Muscle of back (tissue), 11 donors: ENCODE results near the gene SPI1. TPM values are rescaled to one million over a fixed set of nuclear protein-coding genes. Genes with fewer than 3 reads are reported as not detected.

Experiments used
- DNase-seq, 3 donors: peaks; one replicate each; pipeline versions ENCODE4 v3.0.0 to v3.0.0-alpha.2; 2013
- polyA plus RNA-seq, 10 donors: library from polyadenylated mRNA; unstranded; fragments of 120-200 nt; gene quantifications; one replicate each; pipeline ENCODE4 v1.2.1, GENCODE V29; 2013; ENCODE audit not compliant: insufficient read length in 10 of 10

The SPI1 gene
- polyA plus RNA-seq, 10 donors, result 4.4 to 8.0 (median 5.4) TPM

GRCh38 chr11:47359586-47359985 lies 18.8 kb downstream of the SPI1 start:
- no peak for DNase-seq

DNA sequence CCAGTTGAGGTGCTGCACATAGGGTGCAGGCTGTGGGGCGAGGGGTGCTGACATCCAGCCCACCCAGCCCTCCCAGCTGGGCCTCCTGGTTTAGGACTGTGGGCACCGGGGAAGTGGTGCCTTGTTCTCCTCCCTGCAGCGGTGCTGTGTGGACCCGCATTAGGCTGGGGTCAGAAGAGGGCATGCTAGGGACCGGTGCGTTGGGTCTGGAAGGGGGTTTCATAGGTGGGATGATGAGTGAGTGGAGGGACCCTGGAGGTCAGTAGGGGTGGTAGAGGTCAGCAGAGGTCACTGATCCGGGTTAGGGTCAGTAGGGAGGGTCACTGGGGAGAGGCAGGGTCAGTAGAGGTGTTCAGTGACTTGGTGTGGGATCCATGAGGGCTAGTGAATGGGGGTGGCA lies 19.2 kb downstream of the SPI1 start:
- DNase-seq, result no peak

DNA sequence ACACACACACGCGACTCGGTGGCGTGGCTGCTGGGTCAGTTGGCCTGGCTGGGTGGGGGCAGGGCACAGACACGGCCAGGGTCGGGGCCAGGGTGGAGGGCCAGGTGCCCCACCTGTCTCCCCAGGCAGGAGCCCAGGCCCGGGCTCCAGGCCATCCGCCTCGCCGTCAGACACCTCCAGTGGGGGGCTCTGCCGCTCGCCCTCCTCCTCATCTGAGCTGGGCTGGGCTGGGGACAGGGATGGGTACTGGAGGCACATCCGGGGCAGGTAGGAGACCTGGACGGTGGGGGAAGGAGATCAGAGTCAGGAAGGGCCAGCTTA lies 19.7 kb downstream of the SPI1 start:
- DNase-seq, result no peak

DNA sequence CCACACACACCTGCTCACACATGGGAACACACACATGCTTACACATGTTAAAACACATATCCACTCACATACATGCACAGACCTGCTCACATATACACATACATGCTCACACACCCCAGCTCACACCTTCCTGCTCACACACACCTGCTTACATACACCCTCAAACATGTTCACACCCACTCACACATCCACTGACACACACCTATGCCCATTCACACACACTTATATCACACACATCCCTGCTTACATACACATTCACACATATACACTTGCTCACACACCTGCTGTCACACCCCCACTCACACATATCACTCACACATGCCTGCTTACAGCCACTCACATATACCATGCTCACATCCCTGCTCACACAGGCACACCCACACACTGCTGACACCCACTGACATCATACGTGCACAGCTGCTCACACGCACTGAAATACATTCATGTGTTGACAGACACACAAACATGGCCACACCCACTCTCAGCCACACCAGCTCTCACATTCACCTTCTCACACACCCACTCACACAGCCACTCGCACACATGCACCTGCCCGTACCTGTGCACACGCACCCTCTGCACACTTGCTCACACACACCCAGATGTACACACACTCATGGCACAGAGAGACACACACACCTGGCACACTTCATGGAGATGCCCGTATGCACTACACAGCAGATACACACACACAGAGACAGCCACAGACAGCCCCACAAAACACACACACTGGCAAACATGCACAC lies 20.2 kb downstream of the SPI1 start:
- DNase-seq, result no peak

DNA sequence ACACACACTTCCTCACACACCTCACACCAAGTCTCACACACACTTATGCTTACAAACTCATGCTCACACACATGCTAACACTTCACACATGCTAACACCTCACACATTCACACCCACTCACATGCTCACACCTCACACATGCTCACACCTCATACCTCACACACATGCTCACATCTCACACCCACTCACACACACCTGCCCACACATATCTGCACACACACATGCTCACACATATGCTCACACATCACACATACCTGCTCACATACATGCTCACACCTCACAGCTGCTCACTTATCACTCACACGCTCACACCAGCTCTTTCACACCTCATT lies 21.4 kb downstream of the SPI1 start:
- DNase-seq, result no peak

DNA sequence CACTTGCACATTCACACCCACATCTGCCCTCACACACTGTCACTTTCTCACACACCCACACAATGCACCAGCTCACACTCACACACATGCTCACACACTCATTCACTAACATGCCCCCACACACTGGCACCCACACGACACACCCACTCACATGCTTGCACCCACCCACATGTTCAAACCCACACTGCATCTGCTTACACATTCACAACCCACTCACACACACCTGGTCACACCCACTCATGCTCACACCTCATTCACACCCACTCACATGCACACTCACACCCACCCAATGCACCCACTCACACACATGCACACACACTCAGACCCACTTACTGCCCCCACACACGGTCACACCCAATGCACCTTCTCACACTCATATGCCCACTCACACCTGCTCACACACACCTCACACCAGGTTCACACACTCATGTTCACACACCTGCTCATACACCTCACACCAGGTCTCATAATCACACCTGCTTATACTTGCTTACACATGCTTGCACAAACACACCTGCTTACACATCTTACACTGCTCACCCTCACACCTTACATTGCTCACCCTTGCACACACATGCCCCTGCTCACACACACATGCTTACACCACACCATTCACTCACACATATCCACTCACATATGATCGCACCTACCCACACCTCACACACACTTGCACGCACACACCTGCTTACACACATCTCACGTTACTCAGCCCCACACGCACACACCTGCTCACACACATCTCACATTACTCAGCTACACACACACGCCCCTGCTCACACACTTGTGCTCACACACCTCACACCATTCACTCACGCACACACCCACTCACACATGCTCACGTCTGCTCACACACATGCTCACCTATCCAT lies 22.0 kb downstream of the SPI1 start:
- DNase-seq, result no peak

DNA sequence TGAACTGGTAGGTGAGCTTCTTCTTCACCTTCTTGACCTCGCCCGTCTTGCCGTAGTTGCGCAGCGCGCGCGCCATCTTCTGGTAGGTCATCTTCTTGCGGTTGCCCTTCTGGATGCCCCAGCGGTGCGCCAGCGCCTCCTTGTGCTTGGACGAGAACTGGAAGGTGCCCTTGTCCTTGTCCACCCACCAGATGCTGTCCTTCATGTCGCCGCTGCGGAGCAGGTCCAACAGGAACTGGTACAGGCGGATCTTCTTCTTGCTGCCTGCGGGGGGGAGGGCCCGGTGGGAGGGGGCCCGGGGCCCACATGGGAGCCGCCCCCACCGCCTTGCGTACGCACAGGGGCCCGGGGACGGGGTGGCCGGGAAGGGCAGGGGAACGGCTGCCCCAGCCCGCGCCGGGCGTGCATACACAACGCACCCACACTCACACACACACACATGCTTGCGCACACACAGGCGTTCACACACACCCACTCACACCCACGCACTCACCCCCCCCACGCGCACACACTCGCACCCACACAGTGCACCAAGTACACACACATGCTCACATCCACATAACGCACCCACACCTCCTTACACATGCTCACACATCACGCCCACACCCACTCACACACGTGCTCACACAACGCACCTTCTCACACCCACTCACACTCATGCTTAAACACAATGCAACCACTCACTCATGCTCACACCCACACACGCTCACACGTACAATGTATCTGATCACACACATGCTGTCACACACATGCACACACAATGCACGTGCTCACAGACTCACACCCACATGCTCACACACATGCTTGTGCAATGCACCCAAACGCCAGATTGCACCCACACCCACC lies 22.8 kb downstream of the SPI1 start:
- peak; percentile 84 to 93 (median 91) for DNase-seq

GRCh38 chr11:47354913-47355282 lies 23.4 kb downstream of the SPI1 start:
- peak in 1 of 3 donors; percentile 25 for DNase-seq

- DNase-seq, result no peak
Measured at GRCh38 chr11:47353978-47354774, 24.2 kb downstream of the SPI1 start.

DNA sequence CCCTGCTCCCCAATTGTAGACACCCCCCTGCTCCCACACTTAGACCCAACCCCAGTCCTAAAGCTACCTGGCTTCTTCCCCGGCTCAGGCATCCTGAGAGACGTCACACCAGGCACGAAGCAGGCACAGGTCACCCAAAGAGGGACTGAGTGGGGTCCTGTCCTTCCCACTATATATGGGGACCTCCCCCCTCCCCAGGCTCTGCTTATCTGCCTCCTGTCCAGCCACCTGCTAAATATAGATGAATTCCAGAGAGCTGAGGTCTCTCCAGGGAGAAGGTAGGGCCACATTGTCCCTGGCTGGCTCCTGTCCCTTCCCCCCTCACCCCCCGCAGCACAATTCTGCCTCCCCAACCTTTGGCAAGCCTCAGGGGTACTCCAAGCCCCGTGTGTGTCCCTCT lies 25.8 kb downstream of the SPI1 start, which contains the start of gene MYBPC3:
Gene MYBPC3, minus strand, starts transcription at position 147 of the 400 bp plus-strand sequence. Its CDS starts 55 bp downstream, at position 92.
- no peak for DNase-seq

DNA sequence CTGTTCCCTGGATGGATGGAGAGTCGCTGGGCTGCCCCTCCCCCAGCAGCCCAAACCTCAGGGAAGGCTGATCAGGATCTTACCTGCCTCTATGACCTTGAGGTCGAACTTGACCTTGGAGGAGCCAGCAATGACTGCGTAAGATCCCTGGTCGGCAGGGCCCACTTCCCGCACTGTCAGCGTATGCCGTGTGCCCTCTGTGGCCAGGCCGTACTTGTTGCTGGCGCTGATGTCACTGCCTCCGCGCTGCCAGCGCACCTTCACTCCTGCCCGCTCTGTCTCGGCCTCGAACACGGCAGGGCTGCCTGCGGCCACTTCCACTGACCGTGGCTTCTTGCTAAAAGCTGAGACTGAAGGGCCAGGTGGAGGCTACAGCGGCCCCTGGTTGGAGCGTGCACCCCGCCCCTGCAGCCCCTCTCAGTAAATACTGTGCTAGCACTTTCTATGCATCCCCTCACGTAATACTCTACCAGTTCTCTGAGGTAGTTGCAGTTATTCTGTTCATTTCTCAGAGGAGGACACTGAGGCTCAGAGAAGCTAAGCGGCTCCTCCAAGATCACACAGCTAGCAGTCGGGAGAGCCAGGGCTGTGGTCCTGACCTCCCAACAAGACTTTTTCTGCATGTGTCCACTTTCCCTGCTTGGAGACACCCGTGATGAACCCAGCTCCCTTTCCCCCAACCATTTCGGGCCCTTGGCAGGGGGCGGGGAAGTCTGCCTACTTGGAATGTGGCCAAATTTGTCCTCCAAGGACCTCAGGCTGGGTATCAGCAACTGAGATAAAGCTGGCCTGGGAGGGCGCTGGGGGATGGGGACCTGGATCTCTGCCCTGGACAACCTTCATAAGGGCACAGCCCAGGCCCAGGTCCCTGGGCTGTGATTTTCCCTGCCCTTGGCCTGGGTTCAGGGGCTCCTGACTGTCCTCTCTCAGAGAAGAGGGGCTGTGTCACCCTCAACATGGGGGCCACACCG lies 26.9 kb downstream of the SPI1 start:
- no peak for DNase-seq

DNA sequence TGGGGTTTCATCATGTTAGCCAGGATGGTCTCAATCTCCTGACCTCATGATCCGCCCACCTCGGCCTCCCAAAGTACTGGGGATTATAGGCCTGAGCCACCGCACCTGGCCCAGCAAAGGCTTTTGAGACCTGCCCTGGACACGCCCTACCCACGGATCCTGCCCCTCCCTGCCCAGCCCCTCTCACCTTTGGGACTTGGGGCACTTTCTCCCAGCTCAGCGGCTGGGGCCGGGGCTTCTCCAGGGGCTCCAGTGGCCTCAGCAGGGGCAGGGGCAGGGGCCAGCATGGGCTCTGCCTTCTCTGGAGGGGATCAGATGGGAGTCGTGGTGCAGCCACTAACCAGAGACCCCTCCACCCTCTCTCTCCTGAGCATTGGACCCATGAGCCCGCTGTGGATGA lies 28.0 kb downstream of the SPI1 start:
- no peak for DNase-seq

- no peak for DNase-seq
Measured at GRCh38 chr11:47349521-47350095, 28.7 kb downstream of the SPI1 start.

- DNase-seq, result peak in 1 of 3 donors; percentile 12
Measured at GRCh38 chr11:47348859-47349258, 29.5 kb downstream of the SPI1 start.

DNA sequence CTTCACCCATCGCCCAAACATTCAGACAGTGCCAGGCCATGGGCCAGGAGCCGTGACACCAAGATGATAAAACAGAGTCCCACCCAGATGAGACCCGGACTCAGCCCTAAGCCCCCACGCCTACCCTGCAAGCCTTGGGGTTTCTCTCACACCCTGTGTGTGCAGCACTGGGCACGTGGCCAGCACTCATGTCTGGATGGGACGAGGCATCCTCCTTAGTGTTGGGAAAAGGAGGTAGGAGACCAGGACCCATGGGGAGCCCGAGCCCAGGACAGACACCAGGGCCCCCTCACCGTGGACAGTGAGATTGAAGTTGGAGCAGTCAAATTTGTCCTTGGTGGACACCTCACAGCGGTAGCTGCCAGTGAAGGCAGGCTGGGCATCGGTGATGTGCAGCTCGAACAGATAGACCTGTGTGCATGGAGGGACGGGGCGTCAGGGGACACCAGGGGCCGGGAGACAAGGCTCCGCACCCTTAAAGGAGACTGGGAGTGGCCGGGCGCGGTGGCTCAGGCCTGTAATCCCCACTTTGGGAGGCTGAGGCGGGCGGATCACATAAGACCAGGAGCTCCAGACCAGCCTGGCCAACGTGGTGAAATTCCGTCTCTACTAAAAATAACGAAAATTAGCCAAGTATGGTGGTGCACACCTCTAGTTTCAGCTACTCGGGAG lies 30.1 kb downstream of the SPI1 start:
- no peak for DNase-seq

- no peak for DNase-seq
Measured at GRCh38 chr11:47347137-47347536, 31.2 kb downstream of the SPI1 start.

DNA sequence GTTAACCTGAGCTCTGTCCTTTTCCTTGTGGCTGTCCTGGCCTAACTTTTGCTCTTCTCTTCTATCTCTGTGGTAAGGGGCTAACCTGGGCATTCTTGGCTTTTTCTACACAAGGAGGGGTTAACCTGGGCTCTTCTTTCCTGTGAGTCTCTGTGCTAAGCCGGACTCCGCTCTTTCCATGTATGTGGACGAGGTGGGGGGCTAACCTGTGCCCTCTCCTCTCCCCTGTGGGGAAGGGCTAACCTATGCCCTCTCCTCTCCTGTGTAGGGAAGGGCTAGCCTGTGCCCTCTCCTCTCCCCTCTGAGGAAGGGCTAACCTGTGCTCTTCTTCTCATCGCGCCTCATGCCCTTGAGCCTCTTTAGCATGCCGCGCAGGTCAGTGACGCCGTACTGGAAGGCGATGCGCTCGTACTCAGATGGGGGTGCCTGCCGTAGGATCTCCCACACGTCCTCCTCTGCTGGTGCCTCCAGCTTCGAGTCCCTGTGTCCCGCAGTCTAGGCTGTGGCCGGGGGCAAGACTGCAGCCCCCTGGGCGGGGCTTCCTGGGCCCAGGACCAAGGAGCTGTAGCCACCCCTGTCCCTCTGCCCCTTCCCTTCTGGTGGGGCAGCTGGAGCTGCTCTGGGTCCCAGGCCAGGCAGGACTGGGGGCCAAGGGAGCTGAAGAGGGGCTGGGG lies 32.3 kb downstream of the SPI1 start:
- DNase-seq, result no peak

GRCh38 chr11:47342854-47343253 lies 35.5 kb downstream of the SPI1 start:
- no peak for DNase-seq
